Vagina (tissue), 2 donors: ENCODE measurements around the gene STK16. TPM values are rescaled to one million over a fixed set of nuclear protein-coding genes. Genes with fewer than 3 reads are reported as not detected.
"Not testable (repeated sequence)": the region's sequence is repeated elsewhere in the genome, so short reads cannot be mapped to it uniquely, and the experiment has no call there.

Experiments used
- DNase-seq, 2 donors: peaks; one replicate each; pipeline ENCODE4 v3.0.0-alpha.2; 2017; ENCODE audit errors: extremely low spot score in 2 of 2
- H3K27ac ChIP-seq: fragments of 200-600 bp; sonication (generic); one replicate; pipeline ENCODE4 v1.5.1; 2019
- H3K27me3 ChIP-seq: fragments of 200-600 bp; sonication (generic); one replicate; pipeline ENCODE4 v1.5.1; 2019
- H3K36me3 ChIP-seq, 2 donors: fragments of 200-600 bp; sonication (generic); one replicate each; pipeline ENCODE4 v1.5.1; 2017 to 2019
- H3K4me1 ChIP-seq: fragments of 200-600 bp; sonication (generic); one replicate; pipeline ENCODE4 v1.5.1; 2019
- H3K4me3 ChIP-seq, 2 donors: fragments of 200-600 bp; sonication (generic); 1 replicate in 1 of 2; 2 replicates in 1 of 2; pipeline ENCODE4 v1.5.1; 2016 to 2019
- H3K9me3 ChIP-seq: fragments of 200-600 bp; sonication (generic); one replicate; pipeline ENCODE4 v1.5.1; 2019
- CTCF ChIP-seq, 3 experiments: fragments of 450-650 bp in 2 of 3; fragments of 200-600 bp in 1 of 3; sonication (generic) in 1 of 3; IDR thresholded peaks; one replicate each; pipeline ENCODE4 v1.5.1; 2017 to 2019; ENCODE audit warnings: antibody characterized with exemption in 3 of 3, mild to moderate bottlenecking in 2 of 3, moderate library complexity in 2 of 3
- POLR2A ChIP-seq, 2 donors: fragments of 450-650 bp; IDR thresholded peaks; one replicate each; pipeline ENCODE4 v1.6.1; 2017; ENCODE audit warnings: antibody characterized with exemption in 2 of 2, mild to moderate bottlenecking in 2 of 2, moderate library complexity in 2 of 2
- POLR2AphosphoS5 ChIP-seq, 2 donors: sonication (generic); formaldehyde crosslinking; IDR thresholded peaks; one replicate each; pipeline ENCODE4 v1.9.0; 2017; ENCODE audit warnings: antibody characterized with exemption in 2 of 2, mild to moderate bottlenecking in 2 of 2, low read depth in 1 of 2; ENCODE audit not compliant: insufficient read depth in 1 of 2
- intact Hi-C: fragments of 100-400 bp; cut with DNase I; formaldehyde crosslinking; loops from one replicate; pipeline ENCODE4 v1.15.1; 2023
- total RNA-seq: library from RNA; depleted of rRNA; stranded (reverse); fragments of >200 nt; gene quantifications from one replicate; pipeline ENCODE4 v1.2.3, GENCODE V29; 2016

STK16 gene
- total RNA-seq, 1 donor from 2014 or later, result 12.8 TPM

- peak overlapping the region; percentile 75 for H3K27ac ChIP-seq
- H3K4me1 ChIP-seq, result peaks cover 50% of the 10 kb centered on the region
- intact Hi-C loops, result no loop called here
- DNase-seq, result no peak
- peak overlapping the region; percentile 69 to 82 for H3K4me3 ChIP-seq
- no peak for TF ChIP-seq POLR2AphosphoS5 (IDR thresholded peaks at IDR 0.05; ENCODE audit: insufficient read depth in 1 of 2, low read depth in 1 of 2)
- TF ChIP-seq POLR2A (IDR thresholded peaks at IDR 0.05), result no peak
- TF ChIP-seq CTCF (IDR thresholded peaks at IDR 0.05), result no peak
- H3K27me3 ChIP-seq, result no peaks in the 10 kb centered on the region
- peaks cover 0 to 14% of the 10 kb centered on the region in 2 donors for H3K36me3 ChIP-seq
- no peaks in the 10 kb centered on the region for H3K9me3 ChIP-seq
Observed at GRCh38 chr2:219254590-219255201, 9.4 kb downstream of the STK16 start.

GRCh38 chr2:219258942-219259341 is 13.7 kb downstream of the STK16 start:
- intact Hi-C loops, H3K36me3 ChIP-seq, H3K4me3 ChIP-seq, H3K9me3 ChIP-seq, DNase-seq, H3K27me3 ChIP-seq, H3K27ac ChIP-seq: not testable (repeated sequence)
- H3K4me1 ChIP-seq, result peaks cover 11% of the 10 kb centered on the region

- Histone ChIP-seq H3K36me3 (no peaks in the 10 kb centered on the region), H3K9me3 (no peaks in the 10 kb centered on the region), H3K4me1 (no peaks in the 10 kb centered on the region), H3K27me3 (no peaks in the 10 kb centered on the region), H3K4me3 (no peak overlapping the region), H3K27ac (no peak overlapping the region)
- DNase-seq, result no peak
- no peak for TF ChIP-seq CTCF (IDR thresholded peaks at IDR 0.05)
- TF ChIP-seq POLR2A (IDR thresholded peaks at IDR 0.05), result no peak
- no peak for TF ChIP-seq POLR2AphosphoS5 (IDR thresholded peaks at IDR 0.05; ENCODE audit: insufficient read depth in 1 of 2, low read depth in 1 of 2)
- intact Hi-C loops, result no loop called here
Observed at GRCh38 chr2:219261024-219261855, 16.0 kb downstream of the STK16 start.

GRCh38 chr2:219266232-219266631 is 21.0 kb downstream of the STK16 start:
- H3K27me3 ChIP-seq, result no peaks in the 10 kb centered on the region
- no peaks in the 10 kb centered on the region for H3K9me3 ChIP-seq
- H3K4me3 ChIP-seq, result no peak overlapping the region
- H3K36me3 ChIP-seq, result no peaks in the 10 kb centered on the region
- intact Hi-C loops, result no loop called here
- no peak overlapping the region for H3K27ac ChIP-seq
- DNase-seq, result no peak
- TF ChIP-seq POLR2A (IDR thresholded peaks at IDR 0.05) (no peak), CTCF (IDR thresholded peaks at IDR 0.05) (no peak), POLR2AphosphoS5 (IDR thresholded peaks at IDR 0.05; ENCODE audit: insufficient read depth in 1 of 2, low read depth in 1 of 2) (no peak)
- H3K4me1 ChIP-seq, result no peaks in the 10 kb centered on the region

- H3K4me1 ChIP-seq, result no peaks in the 10 kb centered on the region
- no peaks in the 10 kb centered on the region for H3K36me3 ChIP-seq
- no peak for TF ChIP-seq POLR2AphosphoS5 (IDR thresholded peaks at IDR 0.05; ENCODE audit: insufficient read depth in 1 of 2, low read depth in 1 of 2)
- TF ChIP-seq POLR2A (IDR thresholded peaks at IDR 0.05), result no peak
- no peak for TF ChIP-seq CTCF (IDR thresholded peaks at IDR 0.05)
- no peak for DNase-seq
- no peaks in the 10 kb centered on the region for H3K27me3 ChIP-seq
- intact Hi-C loops, result no loop called here
- H3K27ac ChIP-seq, result no peak overlapping the region
- H3K9me3 ChIP-seq, result no peaks in the 10 kb centered on the region
- H3K4me3 ChIP-seq, result no peak overlapping the region
Observed at GRCh38 chr2:219266886-219267285, 21.6 kb downstream of the STK16 start.
